Mucosa of rectum (tissue), 2 donors: ENCODE results near the gene HTR1D.

ENCODE experiments used
- H3K27ac ChIP-seq, 2 donors: one replicate each; pipeline ENCODE4 v1.7.0; 2013; ENCODE audit warnings: inconsistent platforms in 2 of 2, low read depth in 2 of 2, low read length in 2 of 2
- H3K27me3 ChIP-seq, 2 donors: one replicate each; pipeline ENCODE4 v1.7.0; 2013; ENCODE audit warnings: low read length in 2 of 2; ENCODE audit not compliant: control insufficient read depth in 2 of 2, insufficient read depth in 2 of 2
- H3K36me3 ChIP-seq, 2 donors: one replicate each; pipeline ENCODE4 v1.7.0; 2013; ENCODE audit warnings: low read length in 2 of 2; ENCODE audit not compliant: control insufficient read depth in 2 of 2, insufficient read depth in 2 of 2
- H3K4me1 ChIP-seq, 2 donors: one replicate each; pipeline ENCODE4 v1.7.0; 2013; ENCODE audit warnings: low read length in 2 of 2, mild to moderate bottlenecking in 1 of 2; ENCODE audit not compliant: control insufficient read depth in 2 of 2, insufficient read depth in 2 of 2
- H3K4me3 ChIP-seq, 2 donors: one replicate each; pipeline ENCODE4 v1.7.0; 2013; ENCODE audit warnings: low read length in 2 of 2
- H3K9ac ChIP-seq, 2 donors: one replicate each; pipeline ENCODE4 v1.7.0; 2013; ENCODE audit warnings: low read length in 2 of 2, low read depth in 1 of 2, mild to moderate bottlenecking in 1 of 2
- H3K9me3 ChIP-seq, 2 donors: one replicate each; pipeline ENCODE4 v1.7.0; 2013; ENCODE audit warnings: low read length in 2 of 2; ENCODE audit not compliant: control insufficient read depth in 2 of 2
- donor health status: healthy.
- donor health status: Normal muscosa, but diverticular disease.

The HTR1D gene

GRCh38 chr1:23171181-23171755 is 46.0 kb downstream of the HTR1D start:
- H3K27ac ChIP-seq, result no peak overlapping the region
- no peaks in the 10 kb centered on the region for H3K27me3 ChIP-seq
- no peak overlapping the region for H3K9ac ChIP-seq
- peaks cover 22 to 23% of the 10 kb centered on the region in 2 donors for H3K4me1 ChIP-seq
- no peaks in the 10 kb centered on the region for H3K9me3 ChIP-seq
- H3K4me3 ChIP-seq, result no peak overlapping the region
- no peaks in the 10 kb centered on the region for H3K36me3 ChIP-seq

GRCh38 chr1:23169727-23170335 is 47.5 kb downstream of the HTR1D start:
- Histone ChIP-seq H3K27me3 (no peaks in the 10 kb centered on the region), H3K9me3 (no peaks in the 10 kb centered on the region), H3K4me3 (peak overlapping the region; percentile 13 to 45), H3K36me3 (no peaks in the 10 kb centered on the region), H3K27ac (peak overlapping the region; percentile 54 to 93), H3K9ac (no peak overlapping the region), H3K4me1 (peaks cover 12% of the 10 kb centered on the region in 2 donors)

- Histone ChIP-seq H3K9ac (peak overlapping the region in 1 of 2 donors; percentile 53), H3K36me3 (no peaks in the 10 kb centered on the region), H3K27ac (peak overlapping the region; percentile 68 to 93)
Observed at GRCh38 chr1:23169195-23169575, 48.1 kb downstream of the HTR1D start.

GRCh38 chr1:23168445-23169194 is 48.7 kb downstream of the HTR1D start, which contains the start of gene LUZP1:
TSS of gene LUZP1 (minus strand) at chr1:23168856.
- H3K4me3 ChIP-seq, result peak within 1 kb of the TSS; percentile 74 to 92
- no peaks in the 10 kb centered on the region for H3K27me3 ChIP-seq
- H3K9ac ChIP-seq, result peak within 1 kb of the TSS; percentile 92 to 96
- peaks cover 10 to 12% of the 10 kb centered on the region in 2 donors for H3K4me1 ChIP-seq
- H3K9me3 ChIP-seq, result no peaks in the 10 kb centered on the region
- H3K36me3 ChIP-seq, result no peaks in the 10 kb centered on the region
- peak within 1 kb of the TSS; percentile 93 to 94 for H3K27ac ChIP-seq

More at GRCh38 chr1:23169195-23169575, 48.1 kb downstream of the HTR1D start:
- peak overlapping the region in 1 of 2 donors; percentile 45 for H3K4me3 ChIP-seq
- H3K27me3 ChIP-seq, result no peaks in the 10 kb centered on the region
- H3K4me1 ChIP-seq, result peaks cover 10 to 12% of the 10 kb centered on the region in 2 donors
- no peaks in the 10 kb centered on the region for H3K9me3 ChIP-seq

- H3K4me1 ChIP-seq, result peaks cover 10 to 12% of the 10 kb centered on the region in 2 donors
- peak overlapping the region; percentile 93 to 94 for H3K27ac ChIP-seq
- no peaks in the 10 kb centered on the region for H3K9me3 ChIP-seq
- peak overlapping the region; percentile 74 to 92 for H3K4me3 ChIP-seq
- no peaks in the 10 kb centered on the region for H3K27me3 ChIP-seq
- no peaks in the 10 kb centered on the region for H3K36me3 ChIP-seq
- peak overlapping the region; percentile 92 to 96 for H3K9ac ChIP-seq
Observed at GRCh38 chr1:23168079-23168444, 49.2 kb downstream of the HTR1D start.

GRCh38 chr1:23167353-23168078 is 49.8 kb downstream of the HTR1D start:
- H3K27ac ChIP-seq, result peak overlapping the region; percentile 93 to 94
- peaks cover 10 to 12% of the 10 kb centered on the region in 2 donors for H3K4me1 ChIP-seq
- H3K4me3 ChIP-seq, result peak overlapping the region; percentile 74 to 92
- no peaks in the 10 kb centered on the region for H3K36me3 ChIP-seq
- H3K27me3 ChIP-seq, result no peaks in the 10 kb centered on the region
- H3K9ac ChIP-seq, result peak overlapping the region; percentile 82 to 96
- no peaks in the 10 kb centered on the region for H3K9me3 ChIP-seq

- Histone ChIP-seq H3K27me3 (no peaks in the 10 kb centered on the region), H3K9me3 (no peaks in the 10 kb centered on the region), H3K4me1 (peaks cover 10 to 12% of the 10 kb centered on the region in 2 donors), H3K4me3 (peak overlapping the region; percentile 74 to 92), H3K27ac (peak overlapping the region; percentile 93 to 94), H3K36me3 (no peaks in the 10 kb centered on the region), H3K9ac (peak overlapping the region; percentile 82 to 96)
Observed at GRCh38 chr1:23166854-23167253, 50.4 kb downstream of the HTR1D start.

GRCh38 chr1:23163395-23163794 is 53.9 kb downstream of the HTR1D start:
- H3K27ac ChIP-seq, result no peak overlapping the region

GRCh38 chr1:23159963-23160877 is 57.1 kb downstream of the HTR1D start:
- no peaks in the 10 kb centered on the region for H3K36me3 ChIP-seq

More at GRCh38 chr1:23163395-23163794, 53.9 kb downstream of the HTR1D start:
- H3K27me3 ChIP-seq, result no peaks in the 10 kb centered on the region
- peaks cover 2 to 5% of the 10 kb centered on the region in 2 donors for H3K4me1 ChIP-seq
- no peaks in the 10 kb centered on the region for H3K36me3 ChIP-seq
- H3K4me3 ChIP-seq, result peak overlapping the region in 1 of 2 donors; percentile 4
- H3K9me3 ChIP-seq, result no peaks in the 10 kb centered on the region
- H3K9ac ChIP-seq, result no peak overlapping the region

More at GRCh38 chr1:23159963-23160877, 57.1 kb downstream of the HTR1D start:
- Histone ChIP-seq H3K9me3 (no peaks in the 10 kb centered on the region), H3K27ac (no peak overlapping the region), H3K4me1 (peaks cover 0 to 6% of the 10 kb centered on the region in 2 donors), H3K27me3 (no peaks in the 10 kb centered on the region), H3K4me3 (no peak overlapping the region), H3K9ac (no peak overlapping the region)
